K562 (cell line): ENCODE results near the gene NTRK2. TPM values are rescaled to one million over a fixed set of nuclear protein-coding genes. Genes with fewer than 3 reads are reported as not detected.

Experiments
- ATAC-seq: fragments of 200-7000 bp; cut with Tn5 transposase; 3 replicates; pipeline ENCODE4 v1.9.1; 2020; ENCODE audit warnings: moderate library complexity
- BruUV-seq: library from RNA; stranded (reverse); fragments of 400-500 nt; replicated peaks from 2 replicates; lab custom pipeline; 2021; lab: Mats Ljungman, UMichigan
- CTCF ChIA-PET: fragments of 300-600 bp; formaldehyde crosslinking; extraction: SDS; loops from one replicate; lab custom pipeline; 2021; ENCODE audit warnings: low intra/inter-chr PET ratio; lab: Yijun Ruan, JAX
- POLR2A ChIA-PET: fragments of 300-600, 350-650 bp; sonication (Branson Sonifier 250); formaldehyde crosslinking; extraction: SDS; loops from one replicate; lab custom pipeline; 2021; ENCODE audit warnings: antibody characterized with exemption, inconsistent platforms; lab: Yijun Ruan, JAX
- DNase-seq, 4 experiments: peaks; one replicate each; pipeline versions ENCODE4 v3.0.0 to v3.0.0-alpha.2; 2011 to 2018; ENCODE audit warnings: low spot score in 3 of 4, mixed read lengths in 3 of 4; ENCODE audit errors: extremely low read depth in 1 of 4
- FAIRE-seq: peaks from 2 replicates; lab custom pipeline; 2011; peaks lifted over from hg19 to GRCh38; lab: Jason Lieb, UNC
- H2AFZ ChIP-seq: 2 replicates; pipeline ENCODE4 v1.6.0; 2011; ENCODE audit warnings: low read depth, low read length, control low read depth, inconsistent platforms
- H3K27ac ChIP-seq: fragments of 200-600 bp; 3 replicates; pipeline ENCODE4 v1.8.0; 2011; ENCODE audit warnings: low read depth, mild to moderate bottlenecking, control low read depth, inconsistent platforms, low read length, moderate library complexity, mixed read lengths; ENCODE audit errors: extremely low read depth
- H3K27me3 ChIP-seq, 2 experiments: fragments of 300-600 bp in 1 of 2; 2 replicates in 1 of 2; 3 replicates in 1 of 2; pipeline versions ENCODE4 v1.6.0 to v1.8.0; 2011; ENCODE audit warnings: inconsistent platforms in 2 of 2, low read length in 2 of 2, mild to moderate bottlenecking in 1 of 2, mixed read lengths in 1 of 2, moderate library complexity in 1 of 2; ENCODE audit not compliant: control insufficient read depth in 2 of 2, insufficient read depth in 2 of 2
- H3K36me3 ChIP-seq: fragments of 300-600 bp; 3 replicates; pipeline ENCODE4 v1.8.0; 2011; ENCODE audit warnings: mild to moderate bottlenecking, low read length, inconsistent platforms; ENCODE audit not compliant: control insufficient read depth, insufficient read depth
- H3K4me1 ChIP-seq, 2 experiments: fragments of 200-600 bp in 1 of 2; replicated peaks in 1 of 2; 2 replicates in 1 of 2; 3 replicates in 1 of 2; pipeline versions ENCODE4 v1.5.1 to v1.8.0; 2011; ENCODE audit warnings: inconsistent platforms in 2 of 2, low read length in 2 of 2, mild to moderate bottlenecking in 1 of 2, mixed read lengths in 1 of 2, moderate library complexity in 1 of 2; ENCODE audit not compliant: control insufficient read depth in 2 of 2, insufficient read depth in 2 of 2
- H3K4me2 ChIP-seq: 2 replicates; pipeline ENCODE4 v1.6.1; 2011; ENCODE audit warnings: low read length, control low read depth, inconsistent platforms, mixed read lengths; ENCODE audit not compliant: insufficient read depth
- H3K4me3 ChIP-seq: fragments of 200-600 bp; sonication (generic), shearing (Covaris generic); 2 replicates; pipeline ENCODE4 v1.5.1; 2016; ENCODE audit warnings: control low read depth, inconsistent platforms
- H3K79me2 ChIP-seq: fragments of 200-600 bp; 3 replicates; pipeline ENCODE4 v1.8.0; 2011; ENCODE audit warnings: low read length, inconsistent platforms; ENCODE audit not compliant: control insufficient read depth, insufficient read depth
- H3K9ac ChIP-seq, 2 experiments: 2 replicates each; pipeline versions ENCODE4 v1.6.0 to v1.6.1; 2011; ENCODE audit warnings: low read depth in 2 of 2, low read length in 2 of 2, control low read depth in 1 of 2, inconsistent platforms in 1 of 2, mild to moderate bottlenecking in 1 of 2, mixed read lengths in 1 of 2; ENCODE audit not compliant: insufficient read depth in 1 of 2
- H3K9me1 ChIP-seq: one replicate; pipeline ENCODE4 v1.6.0; 2011; ENCODE audit warnings: inconsistent platforms, mild to moderate bottlenecking, low read length, moderate library complexity; ENCODE audit not compliant: control insufficient read depth, insufficient read depth
- H3K9me3 ChIP-seq: replicated peaks from 2 replicates; pipeline ENCODE4 v1.5.1; 2011; ENCODE audit warnings: low read depth, low read length, inconsistent platforms; ENCODE audit not compliant: control insufficient read depth, insufficient read depth
- H4K20me1 ChIP-seq: replicated peaks from 2 replicates; pipeline ENCODE4 v1.6.1; 2011; ENCODE audit warnings: low read length, inconsistent platforms, mixed read lengths; ENCODE audit not compliant: control insufficient read depth, insufficient read depth
- BRF1 ChIP-seq: IDR thresholded peaks from 3 replicates; pipeline ENCODE4 v1.6.1; 2011; ENCODE audit warnings: borderline replicate concordance, mild to moderate bottlenecking; ENCODE audit not compliant: insufficient read length; ENCODE audit errors: extremely low read depth
- SRSF3 ChIP-seq: fragments of 200-400 bp; formaldehyde crosslinking; IDR thresholded peaks from 2 replicates; pipeline ENCODE4 v1.6.1; 2016; ENCODE audit warnings: mild to moderate bottlenecking, low read length, moderate library complexity; ENCODE audit not compliant: insufficient read depth
- XRCC5 ChIP-seq: fragments of 200-400 bp; formaldehyde crosslinking; IDR thresholded peaks from 2 replicates; pipeline ENCODE4 v1.6.1; 2017; ENCODE audit warnings: low read depth, mild to moderate bottlenecking, low read length
- ZNF830 ChIP-seq: fragments of 250-450 bp; sonication (Bioruptor Pico); IDR thresholded peaks from 2 replicates; pipeline ENCODE4 v1.5.0; 2021; ENCODE audit warnings: mild to moderate bottlenecking
- WGBS: fragments of 100-300 bp; shearing (Covaris generic); methylation state at CpG from one replicate; pipeline ENCODE4 v1.1.6; 2016; ENCODE audit warnings: low coverage, mixed read lengths; ENCODE audit not compliant: insufficient coverage; ENCODE audit errors: missing lambda C conversion rate; 5-methylcytosine and 5-hydroxymethylcytosine counted together
- in situ Hi-C: fragments of 300-500 bp; cut with MboI; formaldehyde crosslinking; loops from 4 replicates; pipeline ENCODE4 v1.15.0; 2018; ENCODE audit warnings: inconsistent platforms, mixed read lengths
- intact Hi-C: fragments of 100-400 bp; cut with micrococcal nuclease; formaldehyde crosslinking; loops from 2 replicates; pipeline ENCODE4 v1.14.2; 2022
- polyA plus RNA-seq, 8 experiments: library from polyadenylated mRNA; depleted of rRNA in 4 of 8; stranded (reverse) in 5 of 8; unstranded in 3 of 8; fragments of >200 nt; fragmentation: Nextera tagmentation in 2 of 8; fragmentation: Illumina TruSeq in 1 of 8; extraction: Ambion mirVana in 2 of 8; extraction: Trizol in 1 of 8; gene quantifications; 2 replicates each; pipeline versions ENCODE4 v1.2.1 to v1.2.3, GENCODE V29; 2011 to 2014; ENCODE audit warnings: inconsistent platforms in 1 of 8, missing spikeins in 1 of 8
- total RNA-seq, 7 experiments: library from RNA; depleted of rRNA in 6 of 7; stranded (reverse); fragments of >200 nt in 6 of 7; fragmentation: Illumina TruSeq in 2 of 7; extraction: Trizol in 2 of 7; gene quantifications; 2 replicates each; pipeline versions ENCODE4 v1.2.1 to v1.2.3, GENCODE V29; 2011 to 2021; ENCODE audit warnings: low replicate concordance in 1 of 7
- TF ChIP-seq, protein P1 (sequence below): fragments of 250-450 bp; sonication (Bioruptor Pico); IDR thresholded peaks from 2 replicates; pipeline ENCODE4 v1.5.0; 2021; ENCODE audit warnings: mild to moderate bottlenecking, borderline replicate concordance
- TF ChIP-seq, protein P2 (sequence below), 3 experiments: IDR thresholded peaks in 2 of 3; conservative IDR thresholded peaks in 1 of 3; 2 replicates each; pipeline ENCODE4 v1.5.1; 2011 to 2012; ENCODE audit warnings: low read length in 3 of 3, mild to moderate bottlenecking in 3 of 3, control low read depth in 2 of 3, improper control_type of control experiment in 1 of 3, inconsistent platforms in 1 of 3, low read depth in 1 of 3, mixed read lengths in 1 of 3, moderate library complexity in 1 of 3; ENCODE audit not compliant: insufficient read depth in 2 of 3

Gene NTRK2
- total and polyA plus RNA-seq, 9 of the 15 experiments (the other 6 are each of a cell fraction or from before 2014, with no cell fraction given), result not detected

DNA sequence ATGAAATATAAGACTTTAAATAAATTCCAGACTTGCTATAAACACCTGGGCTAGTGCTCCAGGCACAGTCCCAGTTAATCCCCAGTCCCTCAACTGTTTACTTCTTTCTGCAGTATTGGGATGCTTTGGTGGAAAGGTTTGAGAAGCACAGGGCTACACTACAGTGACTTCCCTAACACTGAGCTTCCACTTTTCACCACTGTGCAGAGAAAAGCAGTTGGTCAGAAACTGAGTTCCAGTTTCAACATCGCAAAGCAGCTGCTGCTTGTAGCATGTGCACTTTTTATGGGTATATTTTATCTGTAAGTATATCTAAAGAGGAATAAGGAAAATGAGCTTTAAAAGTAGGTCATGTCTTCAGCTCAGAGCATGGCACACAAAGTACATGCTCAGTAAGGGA lies 339.7 kb downstream of the NTRK2 start:
- Histone ChIP-seq H3K79me2 (no peaks in the 10 kb centered on the region), H3K36me3 (no peaks in the 10 kb centered on the region), H2AFZ (no peak overlapping the region), H4K20me1 (no peaks in the 10 kb centered on the region), H3K27ac (no peak overlapping the region), H3K4me1 (no peaks in the 10 kb centered on the region), H3K9ac (no peak overlapping the region), H3K9me3 (no peaks in the 10 kb centered on the region), H3K27me3 (no peaks in the 10 kb centered on the region), H3K4me2 (no peak overlapping the region), H3K4me3 (no peak overlapping the region), H3K9me1 (no peaks in the 10 kb centered on the region)
- intact Hi-C loops (no loop called here), in situ Hi-C loops (no loop called here)
- FAIRE-seq, result no peak
- POLR2A ChIA-PET, result no interaction called here
- 0% methylated on average over 1 of the region's 1 CpG for WGBS
- ATAC-seq, result no peak
- BruUV-seq, result no TSS peak
- DNase-seq, result no peak
- CTCF ChIA-PET, result no interaction called here
- no peak for TF ChIP-seq ZNF830 (CRISPR knock-in tag)

DNA sequence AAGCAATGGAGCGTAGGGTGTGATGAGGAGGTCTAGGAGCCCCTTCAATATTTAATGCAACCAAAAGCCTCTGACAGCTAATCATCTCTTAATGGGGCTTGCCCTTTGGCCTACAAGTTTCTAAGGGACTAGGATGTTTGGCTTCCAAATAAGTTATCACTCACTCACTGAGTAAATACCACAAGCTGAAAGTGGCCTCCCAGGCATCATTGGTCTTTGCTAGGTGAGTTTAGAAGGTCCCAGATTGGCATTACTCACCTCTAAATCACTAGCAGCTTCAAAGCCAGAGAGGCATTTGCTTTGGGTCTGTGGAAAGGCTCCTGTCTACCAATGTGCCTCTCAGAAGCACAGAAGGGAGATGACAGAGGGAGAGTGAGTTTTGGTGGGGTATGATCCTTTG lies 344.2 kb downstream of the NTRK2 start:
- DNase-seq, result no peak
- WGBS, result 0% methylated on average over 1 of the region's 1 CpG
- no peak for ATAC-seq
- Histone ChIP-seq H4K20me1 (no peaks in the 10 kb centered on the region), H3K9me3 (no peaks in the 10 kb centered on the region), H3K79me2 (no peaks in the 10 kb centered on the region), H3K4me2 (no peak overlapping the region), H3K27ac (no peak overlapping the region), H3K4me1 (no peaks in the 10 kb centered on the region), H3K36me3 (no peaks in the 10 kb centered on the region), H3K9ac (no peak overlapping the region), H2AFZ (no peak overlapping the region), H3K9me1 (no peaks in the 10 kb centered on the region), H3K4me3 (no peak overlapping the region), H3K27me3 (no peaks in the 10 kb centered on the region)
- ChIA-PET CTCF (no interaction called here), POLR2A (no interaction called here)
- TF ChIP-seq BRF1, result no peak
- no peak for TF ChIP-seq XRCC5
- TF ChIP-seq, protein P1, sequence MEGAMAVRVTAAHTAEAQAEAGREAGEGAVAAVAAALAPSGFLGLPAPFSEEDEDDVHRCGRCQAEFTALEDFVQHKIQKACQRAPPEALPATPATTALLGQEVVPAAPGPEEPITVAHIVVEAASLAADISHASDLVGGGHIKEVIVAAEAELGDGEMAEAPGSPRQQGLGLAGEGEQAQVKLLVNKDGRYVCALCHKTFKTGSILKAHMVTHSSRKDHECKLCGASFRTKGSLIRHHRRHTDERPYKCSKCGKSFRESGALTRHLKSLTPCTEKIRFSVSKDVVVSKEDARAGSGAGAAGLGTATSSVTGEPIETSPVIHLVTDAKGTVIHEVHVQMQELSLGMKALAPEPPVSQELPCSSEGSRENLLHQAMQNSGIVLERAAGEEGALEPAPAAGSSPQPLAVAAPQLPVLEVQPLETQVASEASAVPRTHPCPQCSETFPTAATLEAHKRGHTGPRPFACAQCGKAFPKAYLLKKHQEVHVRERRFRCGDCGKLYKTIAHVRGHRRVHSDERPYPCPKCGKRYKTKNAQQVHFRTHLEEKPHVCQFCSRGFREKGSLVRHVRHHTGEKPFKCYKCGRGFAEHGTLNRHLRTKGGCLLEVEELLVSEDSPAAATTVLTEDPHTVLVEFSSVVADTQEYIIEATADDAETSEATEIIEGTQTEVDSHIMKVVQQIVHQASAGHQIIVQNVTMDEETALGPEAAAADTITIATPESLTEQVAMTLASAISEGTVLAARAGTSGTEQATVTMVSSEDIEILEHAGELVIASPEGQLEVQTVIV (CRISPR knock-in tag), result no peak
- TF ChIP-seq SRSF3, result no peak
- TF ChIP-seq, protein P2, sequence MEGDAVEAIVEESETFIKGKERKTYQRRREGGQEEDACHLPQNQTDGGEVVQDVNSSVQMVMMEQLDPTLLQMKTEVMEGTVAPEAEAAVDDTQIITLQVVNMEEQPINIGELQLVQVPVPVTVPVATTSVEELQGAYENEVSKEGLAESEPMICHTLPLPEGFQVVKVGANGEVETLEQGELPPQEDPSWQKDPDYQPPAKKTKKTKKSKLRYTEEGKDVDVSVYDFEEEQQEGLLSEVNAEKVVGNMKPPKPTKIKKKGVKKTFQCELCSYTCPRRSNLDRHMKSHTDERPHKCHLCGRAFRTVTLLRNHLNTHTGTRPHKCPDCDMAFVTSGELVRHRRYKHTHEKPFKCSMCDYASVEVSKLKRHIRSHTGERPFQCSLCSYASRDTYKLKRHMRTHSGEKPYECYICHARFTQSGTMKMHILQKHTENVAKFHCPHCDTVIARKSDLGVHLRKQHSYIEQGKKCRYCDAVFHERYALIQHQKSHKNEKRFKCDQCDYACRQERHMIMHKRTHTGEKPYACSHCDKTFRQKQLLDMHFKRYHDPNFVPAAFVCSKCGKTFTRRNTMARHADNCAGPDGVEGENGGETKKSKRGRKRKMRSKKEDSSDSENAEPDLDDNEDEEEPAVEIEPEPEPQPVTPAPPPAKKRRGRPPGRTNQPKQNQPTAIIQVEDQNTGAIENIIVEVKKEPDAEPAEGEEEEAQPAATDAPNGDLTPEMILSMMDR (IDR thresholded peaks at IDR 0.05 in 2 of 3, conservative IDR thresholded peaks at IDR 0.05 in 1 of 3; ENCODE audit: insufficient read depth in 2 of 3, low read depth in 1 of 3, low read length in 3 of 3), result no peak
- intact Hi-C loops (no loop called here), in situ Hi-C loops (no loop called here)
- no peak for FAIRE-seq
- no TSS peak for BruUV-seq
